B cell (primary cell): ENCODE measurements around the gene ERC2. TPM values are rescaled to one million over a fixed set of nuclear protein-coding genes. Genes with fewer than 3 reads are reported as not detected.

Experiments used
- ATAC-seq: fragments of 200-7000 bp; cut with Tn5 transposase; one replicate; pipeline ENCODE4 v1.10.0; 2021; ENCODE audit warnings: low read depth, mild to moderate bottlenecking, moderate number of reproducible peaks, moderate library complexity
- CTCF ChIA-PET: fragments of 350-600 bp; sonication (Branson Sonifier 250); formaldehyde crosslinking; loops from one replicate; lab custom pipeline; 2021; ENCODE audit warnings: antibody characterized with exemption, inconsistent platforms; lab: Charles Lee
- POLR2A ChIA-PET: fragments of 350-600 bp; sonication (Branson Sonifier 250); formaldehyde crosslinking; loops from one replicate; lab custom pipeline; 2021; ENCODE audit warnings: antibody characterized with exemption; lab: Charles Lee
- DNase-seq: peaks from one replicate; pipeline ENCODE4 v3.0.0; 2013
- H2AFZ ChIP-seq: 2 replicates; pipeline ENCODE4 v1.6.1; 2012; ENCODE audit warnings: mild to moderate bottlenecking, low read depth, low read length; ENCODE audit not compliant: insufficient read depth, poor library complexity, severe bottlenecking
- H3K27ac ChIP-seq, 2 donors: 1 replicate in 1 of 2; 2 replicates in 1 of 2; pipeline ENCODE4 v1.5.1; 2012 to 2013; ENCODE audit warnings: low read length in 2 of 2, mild to moderate bottlenecking in 2 of 2, moderate library complexity in 1 of 2
- H3K27me3 ChIP-seq, 4 experiments: fragments of 200-600 bp in 1 of 4; sonication (generic) in 1 of 4; replicated peaks in 1 of 4; 1 replicate in 2 of 4; 2 replicates in 2 of 4; pipeline versions ENCODE4 v1.6.1 to v1.7.0; 2013 to 2016; ENCODE audit warnings: low read length in 3 of 4, mild to moderate bottlenecking in 2 of 4, mixed read lengths in 1 of 4, moderate library complexity in 1 of 4; ENCODE audit not compliant: insufficient read depth in 4 of 4, control insufficient read depth in 3 of 4; ENCODE audit errors: control extremely low read depth in 1 of 4
- H3K36me3 ChIP-seq, 2 experiments: replicated peaks in 1 of 2; 1 replicate in 1 of 2; 2 replicates in 1 of 2; pipeline versions ENCODE4 v1.6.1 to v1.7.1; 2013; ENCODE audit warnings: low read length in 1 of 2; ENCODE audit not compliant: insufficient read depth in 2 of 2, control insufficient read depth in 1 of 2; ENCODE audit errors: control extremely low read depth in 1 of 2, extremely low read depth in 1 of 2
- H3K4me1 ChIP-seq, 2 donors: fragments of 200-600 bp in 1 of 2; sonication (generic) in 1 of 2; 1 replicate in 1 of 2; 2 replicates in 1 of 2; pipeline versions ENCODE4 v1.5.1 to v1.6.1; 2013 to 2017; ENCODE audit warnings: low read length in 2 of 2; ENCODE audit not compliant: control insufficient read depth in 2 of 2, insufficient read depth in 2 of 2
- H3K4me2 ChIP-seq: replicated peaks from 2 replicates; pipeline ENCODE3; 2012; ENCODE audit warnings: mild to moderate bottlenecking, low read depth, low read length; ENCODE audit not compliant: poor library complexity, severe bottlenecking
- H3K4me3 ChIP-seq, 5 experiments: fragments of 200-600 bp in 1 of 5; sonication (generic) in 1 of 5; 1 replicate in 3 of 5; 2 replicates in 2 of 5; pipeline versions ENCODE4 v1.5.1 to v1.7.0; 2011 to 2016; ENCODE audit warnings: low read length in 4 of 5, mild to moderate bottlenecking in 4 of 5, low read depth in 2 of 5, control low read depth in 1 of 5, moderate library complexity in 1 of 5; ENCODE audit not compliant: insufficient read depth in 1 of 5; ENCODE audit errors: control extremely low read depth in 1 of 5, extremely low read depth in 1 of 5
- H3K79me2 ChIP-seq: fragments of 200-600 bp; sonication (generic); one replicate; pipeline ENCODE4 v1.6.0; 2016; ENCODE audit warnings: low read length; ENCODE audit not compliant: control insufficient read depth, insufficient read depth
- H3K9ac ChIP-seq: fragments of 200-600 bp; sonication (generic); 2 replicates; pipeline ENCODE4 v1.6.1; 2017; ENCODE audit warnings: mild to moderate bottlenecking, low read length, moderate library complexity
- H3K9me3 ChIP-seq, 3 donors: one replicate each; pipeline versions ENCODE4 v1.6.1 to v1.7.1; 2013; ENCODE audit warnings: low read length in 2 of 3; ENCODE audit not compliant: control insufficient read depth in 2 of 3, insufficient read depth in 1 of 3; ENCODE audit errors: control extremely low read depth in 1 of 3
- H4K20me1 ChIP-seq: 2 replicates; pipeline ENCODE4 v1.6.0; 2012; ENCODE audit warnings: mild to moderate bottlenecking, low read length; ENCODE audit not compliant: insufficient read depth, control insufficient read depth, poor library complexity, severe bottlenecking
- H3K27ac Mint-ChIP-seq: one replicate; pipeline ENCODE4 v1.8.0; 2021; ENCODE audit warnings: mixed read lengths
- H3K27me3 Mint-ChIP-seq: one replicate; pipeline ENCODE4 v1.8.0; 2021; ENCODE audit warnings: mixed read lengths
- H3K4me1 Mint-ChIP-seq: one replicate; pipeline ENCODE4 v1.8.0; 2021; ENCODE audit warnings: mixed read lengths
- H3K4me3 Mint-ChIP-seq: one replicate; pipeline ENCODE4 v1.8.0; 2021; ENCODE audit warnings: mixed read lengths
- H3K9me3 Mint-ChIP-seq: one replicate; pipeline ENCODE4 v1.8.0; 2022; ENCODE audit warnings: mixed read lengths; ENCODE audit not compliant: insufficient read depth
- CTCF ChIP-seq: fragments of 200-600 bp; IDR thresholded peaks from one replicate; pipeline ENCODE4 v1.8.0; 2022; ENCODE audit warnings: antibody characterized with exemption, mild to moderate bottlenecking
- EZH2 ChIP-seq: IDR thresholded peaks from 2 replicates; pipeline ENCODE4 v1.6.1; 2012; ENCODE audit warnings: borderline replicate concordance, low read depth, mild to moderate bottlenecking, moderate library complexity, low read length; ENCODE audit not compliant: insufficient read depth, poor library complexity, severe bottlenecking
- WGBS: methylation state at CpG from one replicate; pipeline ENCODE4 v1.1.5; 2013; ENCODE audit warnings: missing lambda C conversion rate; ENCODE audit not compliant: insufficient coverage; 5-methylcytosine and 5-hydroxymethylcytosine counted together
- intact Hi-C: fragments of 100-400 bp; cut with micrococcal nuclease; formaldehyde crosslinking; loops from one replicate; pipeline ENCODE4 v1.10.0; 2022
- polyA plus RNA-seq: library from polyadenylated mRNA; depleted of rRNA; stranded (reverse); fragments of >200 nt; gene quantifications from 2 replicates; pipeline ENCODE4 v1.2.3, GENCODE V29; 2012
- total RNA-seq, 2 donors: library from RNA; stranded (reverse); fragments of 120-200 nt in 1 of 2; gene quantifications; 1 replicate in 1 of 2; 2 replicates in 1 of 2; pipeline versions ENCODE4 v1.2.3 to v1.2.4, GENCODE V29; 2013 to 2022

The ERC2 gene
- total and polyA plus RNA-seq, 2 donors (not counting 1 experiment from before 2014, with no cell fraction given), result not detected

DNA sequence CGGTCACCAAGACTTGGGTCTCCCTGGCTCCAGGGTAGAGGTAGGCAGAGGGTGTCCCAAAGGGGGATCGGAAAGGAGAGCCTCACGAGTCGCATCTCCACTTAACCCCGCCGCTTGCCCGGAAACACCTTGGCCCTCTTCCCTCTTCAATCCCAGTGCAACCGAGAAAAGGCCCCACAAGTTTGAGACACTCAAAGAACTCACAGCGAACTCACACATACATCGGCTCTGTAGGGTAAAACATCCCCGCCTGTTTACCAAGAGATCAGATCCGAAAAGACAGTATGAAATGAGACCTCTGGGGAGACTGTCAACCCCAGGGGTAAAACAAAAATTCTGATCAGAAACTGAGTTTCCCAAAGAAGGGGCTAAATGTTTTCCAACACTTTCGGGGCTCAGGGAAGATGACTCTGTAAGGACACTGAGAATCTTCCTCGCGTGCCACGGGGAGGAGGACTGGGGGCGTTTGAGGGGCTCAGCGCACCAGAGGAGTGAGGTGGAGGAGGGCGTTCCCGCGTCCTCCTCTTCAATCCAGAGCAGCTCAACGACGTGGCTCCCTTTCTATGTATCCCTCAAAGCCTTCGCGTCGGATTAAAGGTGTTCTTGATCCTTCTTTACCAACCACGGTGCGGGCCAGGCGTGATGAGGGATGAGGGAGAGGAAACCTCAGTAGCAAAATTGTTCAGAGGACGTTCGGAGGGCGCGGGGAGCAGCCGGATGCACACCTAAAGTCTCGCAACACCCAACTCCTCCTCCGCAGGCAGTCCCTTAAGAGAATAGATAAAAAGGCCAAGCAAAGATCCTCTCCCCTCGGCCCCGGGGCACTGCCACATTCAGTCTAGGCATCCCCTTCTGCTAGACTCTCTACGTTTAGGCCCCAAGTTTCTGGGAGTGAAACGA is 984.8 kb downstream of the ERC2 start:
- TF ChIP-seq CTCF (no peak), EZH2 (no peak)
- Histone ChIP-seq H3K9ac (no peak overlapping the region), H3K79me2 (no peaks in the 10 kb centered on the region), H2AFZ (no peak overlapping the region), H3K4me2 (no peak overlapping the region), H3K9me3 (peaks cover 0 to 25% (median 0%) of the 10 kb centered on the region in 3 donors), H3K36me3 (no peaks in the 10 kb centered on the region), H3K4me3 (no peak overlapping the region), H3K4me1 (peaks cover 16 to 19% of the 10 kb centered on the region in 2 donors), H3K27ac (no peak overlapping the region), H3K27me3 (peaks cover 0 to 75% (median 29%) of the 10 kb centered on the region in 4 experiments), H4K20me1 (no peaks in the 10 kb centered on the region)
- intact Hi-C loops, result no loop called here
- DNase-seq (no peak), ATAC-seq (no peak)
- peaks cover 24% of the 10 kb centered on the region for H3K4me1 Mint-ChIP-seq
- peaks cover 67% of the 10 kb centered on the region for H3K27me3 Mint-ChIP-seq
- H3K27ac Mint-ChIP-seq, result no peak overlapping the region
- no peaks in the 10 kb centered on the region for H3K9me3 Mint-ChIP-seq
- CTCF ChIA-PET, result no interaction called here
- H3K4me3 Mint-ChIP-seq, result no peak overlapping the region
- POLR2A ChIA-PET, result no interaction called here
- 7% methylated on average over 26 of the region's 40 CpGs for WGBS

DNA sequence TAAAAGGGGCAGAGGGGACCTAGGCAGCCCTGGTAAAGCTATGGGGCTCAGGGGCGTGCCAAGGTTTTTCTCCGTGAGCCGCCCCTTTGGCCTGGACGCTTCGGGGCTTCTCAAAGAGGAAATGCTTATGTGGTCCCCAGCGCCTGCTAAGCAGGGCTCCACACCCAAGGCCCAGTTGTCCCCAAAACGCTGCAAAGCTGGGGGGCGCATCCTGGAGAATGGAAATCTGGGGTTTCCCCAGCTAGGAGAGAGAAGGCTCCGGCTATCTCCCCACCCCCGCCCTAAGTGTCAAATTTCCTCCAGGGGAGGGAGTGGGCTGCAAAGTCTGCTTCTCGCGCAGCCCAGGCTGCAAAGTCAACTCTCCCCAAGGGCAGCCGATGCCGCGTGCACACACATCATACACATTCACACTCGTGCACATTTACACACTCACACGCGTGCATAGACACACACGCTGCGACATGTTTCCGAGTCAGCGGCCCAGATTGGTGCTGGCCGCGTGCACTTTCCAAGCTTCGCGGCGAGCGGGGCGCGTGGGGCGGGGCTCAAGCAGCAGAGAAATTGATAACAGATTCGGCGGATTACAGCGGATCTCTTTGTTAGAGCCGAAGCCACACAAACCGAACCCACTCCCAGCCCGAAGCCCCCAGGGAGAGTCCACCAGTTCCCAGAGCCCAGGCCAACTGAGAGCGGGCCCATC is 985.6 kb downstream of the ERC2 start:
- Mint-ChIP-seq H3K4me3 (no peak overlapping the region), H3K27ac (no peak overlapping the region), H3K27me3 (peaks cover 69% of the 10 kb centered on the region), H3K9me3 (no peaks in the 10 kb centered on the region), H3K4me1 (peaks cover 20% of the 10 kb centered on the region)
- no peak overlapping the region for H2AFZ ChIP-seq
- CTCF ChIA-PET, result no interaction called here
- no peak overlapping the region for H3K27ac ChIP-seq
- H3K9ac ChIP-seq, result no peak overlapping the region
- 7% methylated on average over 37 of the region's 38 CpGs for WGBS
- no peak overlapping the region for H3K4me2 ChIP-seq
- TF ChIP-seq CTCF (no peak), EZH2 (no peak)
- H3K4me1 ChIP-seq, result peaks cover 14 to 16% of the 10 kb centered on the region in 2 donors
- no peaks in the 10 kb centered on the region for H3K36me3 ChIP-seq
- H4K20me1 ChIP-seq, result no peaks in the 10 kb centered on the region
- peaks cover 0 to 72% (median 26%) of the 10 kb centered on the region in 4 experiments for H3K27me3 ChIP-seq
- DNase-seq (peak; percentile 3), ATAC-seq (no peak)
- POLR2A ChIA-PET, result no interaction called here
- intact Hi-C loops, result no loop called here
- H3K9me3 ChIP-seq, result peaks cover 0 to 25% (median 0%) of the 10 kb centered on the region in 3 donors
- H3K4me3 ChIP-seq, result no peak overlapping the region
- H3K79me2 ChIP-seq, result no peaks in the 10 kb centered on the region
